Stimulated activated naive B cell treated with anti-CD40 and anti-IgM and Interleukin-4, amounts not matched to agents 10 μg/mL and 1 μg/mL and 100 μg/mL, for 72 hours (primary cell): Measurements from ENCODE around the gene CRYBA2.

Experiments used
- ATAC-seq, 2 donors: fragments of 150-1000 bp; cut with Tn5 transposase; replicated peaks; 2 replicates each; pipeline ENCODE4 v1.10.0; 2021; ENCODE audit warnings: moderate library complexity in 1 of 2
- DNase-seq: peaks from one replicate; pipeline ENCODE4 v3.0.0; 2021
- H3K27ac Mint-ChIP-seq: one replicate; pipeline ENCODE4 v1.8.0; 2022; ENCODE audit warnings: mild to moderate bottlenecking, mixed read lengths
- H3K27me3 Mint-ChIP-seq, 2 donors: one replicate each; pipeline ENCODE4 v1.8.0; 2022; ENCODE audit warnings: mixed read lengths in 2 of 2
- H3K36me3 Mint-ChIP-seq, 2 donors: one replicate each; pipeline ENCODE4 v1.8.0; 2022; ENCODE audit warnings: mixed read lengths in 2 of 2, mild to moderate bottlenecking in 1 of 2
- H3K4me1 Mint-ChIP-seq, 2 donors: one replicate each; pipeline ENCODE4 v1.8.0; 2022; ENCODE audit warnings: mixed read lengths in 2 of 2, mild to moderate bottlenecking in 1 of 2
- H3K4me3 Mint-ChIP-seq, 2 donors: one replicate each; pipeline ENCODE4 v1.8.0; 2022; ENCODE audit warnings: mild to moderate bottlenecking in 2 of 2, mixed read lengths in 2 of 2, moderate library complexity in 1 of 2
- H3K9me3 Mint-ChIP-seq, 2 donors: one replicate each; pipeline ENCODE4 v1.8.0; 2022; ENCODE audit warnings: mixed read lengths in 2 of 2, mild to moderate bottlenecking in 1 of 2

Gene CRYBA2

DNA sequence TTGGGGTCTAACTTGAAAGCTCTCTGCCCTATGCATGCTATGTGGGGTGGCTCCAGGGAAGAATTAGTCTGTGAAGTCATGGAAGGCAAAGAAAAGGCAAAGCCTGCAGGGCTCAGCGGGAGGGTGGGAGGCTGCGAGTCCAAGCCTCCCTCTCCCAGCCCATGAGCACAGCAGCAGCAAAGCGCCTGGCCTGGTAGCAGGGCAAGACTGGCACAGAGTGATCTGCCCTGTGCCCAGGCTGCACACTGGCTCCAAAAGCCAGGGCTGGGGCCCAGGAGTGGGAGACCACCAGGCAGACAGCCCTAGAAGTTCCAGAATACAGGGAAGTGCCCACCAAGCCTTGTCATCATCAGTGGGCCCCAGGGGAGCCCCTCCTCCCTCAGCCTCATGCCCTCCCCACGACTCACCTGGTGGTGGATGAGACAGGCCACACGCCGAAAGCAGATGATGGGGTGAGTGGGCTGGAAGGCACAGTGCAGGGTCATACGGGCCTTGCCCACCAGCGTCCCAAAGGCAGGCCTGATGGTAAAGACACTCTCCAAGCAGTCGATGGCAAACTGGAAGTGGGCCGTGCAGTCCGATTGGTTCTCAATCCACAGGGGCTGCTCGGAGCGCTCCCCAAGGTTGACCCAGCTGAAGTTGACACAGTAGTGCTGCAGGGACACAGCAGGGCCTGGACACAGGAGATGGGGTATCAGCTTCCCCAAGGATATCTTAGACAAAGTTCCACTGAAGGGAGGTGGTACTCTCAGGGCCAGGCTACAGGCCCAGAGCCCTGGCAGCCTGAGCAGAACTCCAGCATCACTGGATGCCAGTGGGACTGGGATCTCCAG lies 36.0 kb upstream of the CRYBA2 start:
- no peak for DNase-seq
- H3K4me1 Mint-ChIP-seq = peaks cover 1 to 5% of the 10 kb centered on the region in 2 donors
- no peaks in the 10 kb centered on the region for H3K9me3 Mint-ChIP-seq
- peaks cover 37 to 59% of the 10 kb centered on the region in 2 donors for H3K27me3 Mint-ChIP-seq
- H3K4me3 Mint-ChIP-seq = no peak overlapping the region
- peak; percentile 28 to 41 for ATAC-seq
- no peak overlapping the region for H3K27ac Mint-ChIP-seq
- no peaks in the 10 kb centered on the region for H3K36me3 Mint-ChIP-seq

GRCh38 chr2:219028141-219028540 lies 34.9 kb upstream of the CRYBA2 start:
- H3K27ac Mint-ChIP-seq = no peak overlapping the region
- ATAC-seq = no peak
- H3K4me3 Mint-ChIP-seq = no peak overlapping the region
- H3K9me3 Mint-ChIP-seq = no peaks in the 10 kb centered on the region
- H3K36me3 Mint-ChIP-seq = no peaks in the 10 kb centered on the region
- H3K27me3 Mint-ChIP-seq = peaks cover 29 to 60% of the 10 kb centered on the region in 2 donors
- H3K4me1 Mint-ChIP-seq = peaks cover 1 to 5% of the 10 kb centered on the region in 2 donors
- DNase-seq = no peak

DNA sequence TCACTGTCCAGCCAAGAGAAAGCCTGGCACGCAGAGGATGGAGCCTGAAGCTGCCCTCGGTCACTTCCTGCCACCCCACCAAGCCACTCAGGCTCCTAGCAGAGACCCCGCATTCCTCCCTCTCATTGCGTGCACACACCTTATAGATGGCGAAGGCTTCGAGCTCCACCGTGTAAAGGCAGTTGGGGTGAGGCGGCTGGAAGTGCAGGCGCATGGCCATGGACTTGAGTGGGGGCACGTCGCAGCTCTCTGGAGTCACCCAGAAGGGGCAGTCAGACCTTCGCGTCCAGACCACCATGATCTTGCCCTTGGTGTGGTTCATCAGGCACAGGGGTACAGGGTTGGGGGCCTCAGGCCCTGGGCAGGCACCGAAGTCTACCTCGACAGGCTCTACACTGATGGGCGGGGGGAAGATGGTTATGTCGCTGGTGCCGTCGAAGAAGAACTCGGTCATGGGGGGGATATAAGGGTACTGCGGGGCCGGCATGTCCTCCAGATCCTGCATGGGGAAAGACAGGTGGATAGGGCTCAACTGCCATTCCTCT lies 34.4 kb upstream of the CRYBA2 start:
- H3K27ac Mint-ChIP-seq = no peak overlapping the region
- H3K9me3 Mint-ChIP-seq = no peaks in the 10 kb centered on the region
- H3K27me3 Mint-ChIP-seq = peaks cover 32 to 61% of the 10 kb centered on the region in 2 donors
- DNase-seq = no peak
- no peak overlapping the region for H3K4me3 Mint-ChIP-seq
- no peak for ATAC-seq
- peaks cover 1 to 5% of the 10 kb centered on the region in 2 donors for H3K4me1 Mint-ChIP-seq
- no peaks in the 10 kb centered on the region for H3K36me3 Mint-ChIP-seq

DNA sequence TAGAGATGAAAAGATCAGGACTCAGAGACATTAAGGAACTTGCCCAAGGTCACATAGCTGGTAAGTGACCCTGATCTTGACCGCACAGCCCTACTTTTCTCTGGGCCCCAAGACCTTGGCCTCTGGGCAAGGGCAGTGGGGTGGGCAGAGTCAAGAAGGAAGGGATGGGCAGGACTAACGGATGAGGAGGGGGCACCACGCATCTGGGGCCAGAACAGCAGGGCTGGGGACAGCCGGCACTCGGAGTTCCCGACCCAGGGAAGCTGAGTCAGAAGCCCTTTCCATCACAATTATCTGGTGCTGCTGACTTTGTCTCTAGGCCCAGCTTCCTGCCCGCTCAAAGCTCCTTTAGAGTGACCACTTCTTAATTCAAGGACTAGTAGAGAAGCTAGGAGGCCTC lies 33.7 kb upstream of the CRYBA2 start:
- ATAC-seq (no peak), DNase-seq (no peak)
- H3K9me3 Mint-ChIP-seq = no peaks in the 10 kb centered on the region
- peaks cover 1 to 5% of the 10 kb centered on the region in 2 donors for H3K4me1 Mint-ChIP-seq
- H3K36me3 Mint-ChIP-seq = no peaks in the 10 kb centered on the region
- no peak overlapping the region for H3K4me3 Mint-ChIP-seq
- peaks cover 25 to 58% of the 10 kb centered on the region in 2 donors for H3K27me3 Mint-ChIP-seq
- no peak overlapping the region for H3K27ac Mint-ChIP-seq

- no peak for ATAC-seq
- Mint-ChIP-seq H3K27ac (no peak overlapping the region), H3K4me1 (peaks cover 1 to 5% of the 10 kb centered on the region in 2 donors), H3K27me3 (peaks cover 19 to 53% of the 10 kb centered on the region in 2 donors), H3K36me3 (no peaks in the 10 kb centered on the region), H3K9me3 (no peaks in the 10 kb centered on the region), H3K4me3 (no peak overlapping the region)
- no peak for DNase-seq
Observed at GRCh38 chr2:219025637-219026585, 32.7 kb upstream of the CRYBA2 start.

DNA sequence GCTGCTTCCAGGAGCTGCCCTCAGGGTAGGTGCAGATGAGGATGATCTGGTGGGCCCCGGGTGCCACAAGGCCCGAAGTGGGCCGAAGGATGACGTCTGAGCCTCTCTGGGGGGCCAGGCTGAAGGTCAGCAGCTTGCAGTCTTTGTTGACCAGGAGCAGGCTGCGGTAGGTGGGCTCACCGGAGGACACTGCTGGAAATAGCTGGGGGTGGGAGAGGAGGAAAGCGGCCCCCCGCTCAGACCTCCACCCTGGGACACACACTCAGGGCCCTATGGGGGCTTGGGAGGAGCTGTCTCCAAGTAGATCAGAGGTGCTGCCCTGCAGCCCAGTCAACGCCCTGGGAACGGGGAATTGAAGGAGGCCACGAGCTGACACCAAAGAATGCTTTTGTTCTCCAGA lies 30.8 kb upstream of the CRYBA2 start:
- ATAC-seq (no peak), DNase-seq (no peak)
- H3K4me1 Mint-ChIP-seq = no peaks in the 10 kb centered on the region
- H3K27ac Mint-ChIP-seq = no peak overlapping the region
- peaks cover 12 to 51% of the 10 kb centered on the region in 2 donors for H3K27me3 Mint-ChIP-seq
- no peaks in the 10 kb centered on the region for H3K9me3 Mint-ChIP-seq
- H3K36me3 Mint-ChIP-seq = no peaks in the 10 kb centered on the region
- H3K4me3 Mint-ChIP-seq = no peak overlapping the region

- no peaks in the 10 kb centered on the region for H3K36me3 Mint-ChIP-seq
- H3K4me1 Mint-ChIP-seq = no peaks in the 10 kb centered on the region
- H3K27ac Mint-ChIP-seq = no peak overlapping the region
- DNase-seq (no peak), ATAC-seq (no peak)
- H3K27me3 Mint-ChIP-seq = peaks cover 12 to 58% of the 10 kb centered on the region in 2 donors
- no peaks in the 10 kb centered on the region for H3K9me3 Mint-ChIP-seq
- H3K4me3 Mint-ChIP-seq = no peak overlapping the region
Observed at GRCh38 chr2:219023045-219023605, 29.9 kb upstream of the CRYBA2 start.

DNA sequence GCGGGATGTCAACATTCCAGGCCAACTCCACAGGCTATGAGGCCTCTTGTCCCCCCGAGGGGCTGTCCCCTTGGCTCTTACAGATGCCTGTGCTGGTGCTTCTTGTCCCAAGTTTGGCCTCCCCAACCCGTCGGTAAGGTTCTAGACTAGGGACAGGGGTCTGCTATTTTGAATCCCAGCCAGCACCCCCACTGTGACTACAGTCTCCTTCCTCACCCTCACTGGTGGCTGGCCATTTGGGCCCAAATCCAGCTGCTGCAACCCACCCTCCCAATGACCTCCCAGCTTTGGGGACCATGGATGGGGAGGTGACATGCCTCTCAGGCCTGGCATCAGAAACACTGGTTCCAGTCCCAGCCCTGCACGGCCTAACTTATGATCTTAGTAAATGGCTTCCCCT lies 29.4 kb upstream of the CRYBA2 start:
- Mint-ChIP-seq H3K27ac (peak overlapping the region; percentile 47), H3K27me3 (peaks cover 17 to 58% of the 10 kb centered on the region in 2 donors), H3K9me3 (no peaks in the 10 kb centered on the region), H3K4me3 (no peak overlapping the region), H3K4me1 (no peaks in the 10 kb centered on the region), H3K36me3 (no peaks in the 10 kb centered on the region)
- DNase-seq (no peak), ATAC-seq (no peak)

DNA sequence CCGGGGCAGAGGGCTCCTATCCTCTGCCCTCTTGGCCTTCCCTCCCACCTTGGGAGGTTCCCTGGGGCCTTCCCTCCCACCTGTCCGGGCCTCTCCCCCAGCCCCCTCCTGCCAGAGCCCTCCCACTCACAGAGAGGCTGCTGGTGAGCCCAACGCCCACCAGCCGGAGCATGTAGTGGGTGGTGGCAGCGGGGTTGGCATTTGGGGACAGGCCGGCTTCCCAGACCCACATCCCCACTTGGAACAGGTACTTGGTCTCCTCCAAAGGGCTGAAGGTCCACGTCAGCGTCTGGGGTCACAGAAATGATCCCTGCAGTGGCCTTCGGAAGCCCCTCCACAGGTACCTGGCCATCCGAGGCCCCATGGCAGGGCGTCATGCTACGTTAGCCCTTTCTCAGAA lies 28.8 kb upstream of the CRYBA2 start:
- DNase-seq (no peak), ATAC-seq (no peak)
- Mint-ChIP-seq H3K27me3 (peaks cover 19 to 58% of the 10 kb centered on the region in 2 donors), H3K36me3 (no peaks in the 10 kb centered on the region), H3K9me3 (no peaks in the 10 kb centered on the region), H3K4me3 (no peak overlapping the region), H3K27ac (no peak overlapping the region), H3K4me1 (no peaks in the 10 kb centered on the region)

DNA sequence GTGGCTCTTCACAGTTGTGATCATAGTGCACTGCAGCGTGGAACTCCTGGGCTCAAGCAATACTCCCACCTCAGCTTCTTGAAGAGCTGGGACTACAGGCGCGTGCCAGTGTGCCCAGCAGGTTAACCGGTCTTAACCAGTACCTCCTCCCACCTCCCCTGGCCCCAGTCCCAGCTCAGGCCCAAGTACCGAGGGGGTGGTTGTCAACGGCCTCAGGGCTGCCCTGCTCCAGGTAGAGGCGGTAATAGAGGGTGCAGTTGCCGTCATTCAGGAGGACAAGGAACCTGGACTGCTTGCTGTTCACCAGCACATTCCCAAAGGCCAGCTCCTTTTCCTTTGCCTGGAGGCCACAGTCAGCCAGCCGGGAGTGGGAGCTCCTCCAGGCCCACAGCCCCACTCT lies 28.4 kb upstream of the CRYBA2 start:
- H3K27ac Mint-ChIP-seq = no peak overlapping the region
- H3K9me3 Mint-ChIP-seq = no peaks in the 10 kb centered on the region
- ATAC-seq (no peak), DNase-seq (no peak)
- peaks cover 23 to 58% of the 10 kb centered on the region in 2 donors for H3K27me3 Mint-ChIP-seq
- H3K4me3 Mint-ChIP-seq = no peak overlapping the region
- H3K4me1 Mint-ChIP-seq = no peaks in the 10 kb centered on the region
- H3K36me3 Mint-ChIP-seq = no peaks in the 10 kb centered on the region

- H3K9me3 Mint-ChIP-seq = no peaks in the 10 kb centered on the region
- no peaks in the 10 kb centered on the region for H3K36me3 Mint-ChIP-seq
- no peaks in the 10 kb centered on the region for H3K4me1 Mint-ChIP-seq
- H3K27me3 Mint-ChIP-seq = peaks cover 25 to 61% of the 10 kb centered on the region in 2 donors
- H3K27ac Mint-ChIP-seq = no peak overlapping the region
- DNase-seq = no peak
- H3K4me3 Mint-ChIP-seq = no peak overlapping the region
- no peak for ATAC-seq
Observed at GRCh38 chr2:219020604-219021365, 27.6 kb upstream of the CRYBA2 start.

DNA sequence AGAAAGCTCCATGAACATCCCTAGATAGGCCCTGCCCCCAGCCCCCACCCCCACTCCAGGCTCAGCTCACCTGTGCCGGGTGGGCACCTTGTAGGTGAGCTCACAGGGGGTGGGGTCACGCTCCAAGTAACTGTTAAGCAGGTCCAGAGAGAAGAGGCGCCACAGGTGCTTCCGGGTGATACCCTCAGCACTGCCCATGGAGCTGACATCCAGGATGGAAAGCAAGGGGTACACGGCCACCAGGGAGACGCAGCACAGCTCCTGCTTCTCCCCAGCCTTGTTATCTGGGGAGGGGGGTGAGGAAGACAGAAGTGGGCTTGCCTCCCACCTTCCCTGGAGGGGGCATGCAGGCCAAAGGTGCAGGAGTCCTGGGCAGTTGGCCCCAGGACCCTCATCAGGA lies 26.2 kb upstream of the CRYBA2 start:
- Mint-ChIP-seq H3K4me3 (no peak overlapping the region), H3K36me3 (no peaks in the 10 kb centered on the region), H3K9me3 (no peaks in the 10 kb centered on the region), H3K27ac (no peak overlapping the region), H3K27me3 (peaks cover 32 to 75% of the 10 kb centered on the region in 2 donors), H3K4me1 (no peaks in the 10 kb centered on the region)
- no peak for DNase-seq
- no peak for ATAC-seq

DNA sequence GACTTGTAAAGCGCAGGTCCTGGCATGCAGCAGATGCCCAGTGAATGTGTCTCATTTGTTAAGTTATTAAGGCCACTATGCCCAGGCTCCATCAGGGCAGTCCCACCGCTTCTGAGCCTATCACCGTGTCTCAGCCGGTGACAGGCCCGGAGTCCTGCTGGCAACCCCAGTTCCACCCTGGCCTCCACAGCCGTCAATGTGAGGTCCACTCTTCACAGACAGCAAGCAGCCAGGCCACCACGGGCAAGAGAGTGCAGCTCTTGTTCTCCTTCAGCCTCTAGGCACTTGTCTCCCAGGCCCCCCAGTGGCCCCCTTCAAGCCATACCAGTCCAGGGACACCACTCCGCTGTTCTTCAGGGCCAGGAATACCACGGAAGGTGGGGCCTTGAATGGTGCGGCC lies 25.5 kb upstream of the CRYBA2 start:
- ATAC-seq = no peak
- no peak overlapping the region for H3K27ac Mint-ChIP-seq
- no peaks in the 10 kb centered on the region for H3K36me3 Mint-ChIP-seq
- no peaks in the 10 kb centered on the region for H3K9me3 Mint-ChIP-seq
- no peak for DNase-seq
- H3K4me1 Mint-ChIP-seq = no peaks in the 10 kb centered on the region
- peaks cover 39 to 77% of the 10 kb centered on the region in 2 donors for H3K27me3 Mint-ChIP-seq
- no peak overlapping the region for H3K4me3 Mint-ChIP-seq

DNA sequence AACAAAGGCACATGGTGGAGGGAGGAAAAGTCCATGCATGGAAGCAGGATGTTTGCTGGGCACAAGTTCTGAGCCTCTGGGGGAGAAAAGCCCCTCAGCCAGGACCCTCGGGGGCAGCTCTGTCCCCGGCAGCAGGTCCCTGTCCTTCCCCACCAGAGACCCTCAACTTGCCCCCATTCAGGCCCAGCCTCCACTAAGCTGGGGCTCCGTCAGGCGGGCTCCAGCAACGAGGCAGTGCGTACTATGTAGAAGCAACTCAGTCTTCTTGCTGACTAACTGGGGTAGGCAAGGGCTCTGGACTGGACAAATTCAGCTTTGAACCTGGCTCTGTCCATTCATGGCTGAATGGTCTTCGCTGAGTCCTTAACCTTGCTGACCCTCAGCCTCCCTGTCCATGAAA lies 25.1 kb upstream of the CRYBA2 start:
- H3K36me3 Mint-ChIP-seq = no peaks in the 10 kb centered on the region
- H3K27me3 Mint-ChIP-seq = peaks cover 43 to 77% of the 10 kb centered on the region in 2 donors
- no peak overlapping the region for H3K27ac Mint-ChIP-seq
- ATAC-seq = no peak
- no peak overlapping the region for H3K4me3 Mint-ChIP-seq
- no peaks in the 10 kb centered on the region for H3K4me1 Mint-ChIP-seq
- DNase-seq = no peak
- no peaks in the 10 kb centered on the region for H3K9me3 Mint-ChIP-seq
